Epithelial cell of proximal tubule (primary cell): ENCODE results near the gene GBP5. TPM values are rescaled to one million over a fixed set of nuclear protein-coding genes. Genes with fewer than 3 reads are reported as not detected.
A peak's percentile ranks its signal among the peaks of the same experiment; 100 is the strongest.

Source experiments
- DNase-seq: peaks from one replicate; pipeline ENCODE4 v3.0.0-alpha.2; 2011; ENCODE audit warnings: low read depth
- H3K4me3 ChIP-seq: 2 replicates; pipeline ENCODE4 v1.5.1; 2011; ENCODE audit warnings: low read depth, mild to moderate bottlenecking, low read length
- CTCF ChIP-seq: conservative IDR thresholded peaks from 2 replicates; pipeline ENCODE4 v1.5.1; 2012; ENCODE audit warnings: low read depth, mild to moderate bottlenecking, low read length
- total RNA-seq: library from RNA; depleted of rRNA; stranded (reverse); fragments of >200 nt; gene quantifications from 2 replicates; pipeline ENCODE4 v1.2.3, GENCODE V29; 2015

The GBP5 gene
- total RNA-seq, 1 donor from 2014 or later: not detected

DNA sequence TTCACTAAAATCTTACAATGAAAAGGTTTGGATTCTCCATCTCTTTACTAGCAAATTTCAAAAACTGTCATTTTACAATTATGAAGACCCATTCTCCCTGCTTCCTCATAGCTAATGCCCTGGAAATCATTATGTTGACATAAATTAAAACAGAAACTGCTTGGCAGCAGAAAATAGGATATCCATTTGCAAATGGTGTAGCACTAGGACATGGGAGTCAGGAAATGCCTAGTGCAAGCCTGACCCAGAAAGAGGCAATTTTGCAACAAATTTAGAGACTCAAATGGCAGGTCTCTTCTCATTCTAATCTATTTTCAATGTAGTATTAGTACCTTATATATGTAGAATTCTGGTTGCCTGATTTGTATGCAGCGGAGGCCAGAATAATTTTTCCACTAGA is 2.2 kb downstream of the GBP5 start:
- no peak for TF ChIP-seq CTCF
- H3K4me3 ChIP-seq: no peak overlapping the region
- no peak for DNase-seq

GRCh38 chr1:89269277-89269676 is 3.4 kb downstream of the GBP5 start:
- DNase-seq: no peak
- H3K4me3 ChIP-seq: no peak overlapping the region
- no peak for TF ChIP-seq CTCF

DNA sequence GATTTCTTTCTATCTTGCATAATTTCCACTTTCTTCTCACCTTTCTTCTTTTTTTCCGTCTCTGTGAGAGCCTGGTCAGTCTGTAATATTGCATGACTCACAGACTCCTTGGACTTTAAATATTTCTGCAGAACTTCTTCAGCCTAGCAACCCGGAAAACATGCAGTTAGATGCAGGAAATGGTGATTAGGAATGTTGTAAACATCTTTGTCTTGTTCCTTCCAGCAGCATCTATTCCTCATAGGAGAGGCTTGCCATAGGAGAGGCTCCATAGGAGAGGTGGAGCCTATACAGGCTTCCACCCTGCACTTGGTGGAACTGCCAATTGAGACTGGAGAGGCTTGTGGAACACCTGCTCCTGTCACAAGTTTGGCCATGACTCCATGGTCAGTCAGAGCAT is 10.0 kb downstream of the GBP5 start:
- peak; percentile 26 for DNase-seq
- H3K4me3 ChIP-seq: no peak overlapping the region
- TF ChIP-seq CTCF: no peak

DNA sequence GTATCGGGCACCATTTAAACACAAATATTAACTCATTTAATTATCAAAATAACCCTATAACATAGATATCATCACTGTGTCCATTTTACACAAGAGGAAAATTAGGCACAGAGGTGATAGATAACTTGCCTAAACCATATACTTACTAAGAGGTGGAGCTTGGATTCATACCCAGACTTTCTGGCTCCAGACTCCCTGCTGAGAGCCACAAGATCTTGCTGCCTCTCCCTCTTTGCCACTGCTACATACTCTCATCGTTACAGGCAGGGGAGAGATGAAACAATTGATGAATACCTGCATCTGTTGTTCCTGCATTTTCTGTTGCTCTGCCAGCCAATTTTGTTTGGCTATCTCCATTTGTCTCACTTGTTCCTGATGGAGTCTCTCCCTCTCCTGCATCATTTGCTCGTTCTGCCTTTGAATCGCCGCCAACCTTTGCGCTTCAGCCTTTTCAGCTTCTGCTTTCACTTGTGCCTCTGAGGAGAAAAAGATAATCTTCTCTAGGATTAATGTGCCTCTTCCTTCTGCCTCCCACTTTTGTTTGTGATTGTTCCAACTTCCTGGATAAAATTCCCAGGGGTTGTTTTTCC is 10.6 kb downstream of the GBP5 start:
- TF ChIP-seq CTCF: no peak
- no peak for DNase-seq
- no peak overlapping the region for H3K4me3 ChIP-seq

DNA sequence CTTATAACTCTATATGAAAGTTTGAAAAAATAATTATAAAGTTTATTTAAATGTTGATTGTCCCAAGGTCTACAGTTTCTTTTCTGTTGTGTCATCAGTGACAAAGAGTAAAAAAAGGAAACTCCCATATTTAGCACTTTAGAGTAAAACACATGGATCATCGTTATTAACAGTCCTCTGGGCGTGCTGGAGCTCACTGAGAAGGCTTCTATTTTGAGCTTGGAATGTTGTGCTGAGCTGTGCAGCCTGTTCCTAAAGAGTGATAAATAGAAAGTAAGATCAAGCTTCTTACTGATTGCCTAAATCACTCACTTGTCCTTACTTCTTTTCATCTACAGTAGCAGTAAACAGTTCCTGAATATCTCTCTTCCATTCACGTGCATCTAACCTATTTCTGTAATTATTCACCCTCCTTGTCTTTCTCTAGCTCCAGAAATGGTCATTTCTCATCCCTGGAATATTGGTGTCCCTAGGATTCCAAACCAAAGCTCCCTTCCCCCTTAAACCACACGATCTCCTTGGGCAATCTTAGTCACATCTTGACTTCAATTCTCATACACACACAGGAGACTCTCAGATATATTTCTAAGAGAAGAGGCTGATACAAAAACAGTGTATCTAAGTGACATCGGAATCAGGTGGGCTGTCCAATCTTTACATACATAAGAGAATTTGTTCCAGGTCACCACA is 11.9 kb downstream of the GBP5 start:
- no peak for TF ChIP-seq CTCF
- no peak overlapping the region for H3K4me3 ChIP-seq
- no peak for DNase-seq

DNA sequence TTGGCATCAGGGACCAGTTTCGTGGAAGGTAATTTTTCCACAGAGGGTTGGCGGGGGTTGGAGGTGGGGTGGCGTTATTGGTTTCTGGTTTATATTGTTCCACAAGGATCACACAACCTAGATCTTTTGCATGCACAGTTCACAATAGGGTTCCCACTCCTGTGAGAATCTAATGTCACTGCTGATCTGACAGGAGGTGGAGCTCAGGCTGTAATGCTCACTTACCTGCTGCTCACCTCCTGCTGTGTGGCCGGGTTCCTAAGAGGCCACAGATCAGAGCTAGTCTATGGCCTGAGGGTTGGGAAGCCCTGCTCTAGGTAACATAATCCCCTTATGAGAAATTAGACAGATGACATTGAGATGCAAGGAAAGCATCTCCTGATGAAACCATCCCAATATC is 12.6 kb downstream of the GBP5 start:
- no peak for TF ChIP-seq CTCF
- no peak for DNase-seq
- H3K4me3 ChIP-seq: no peak overlapping the region

DNA sequence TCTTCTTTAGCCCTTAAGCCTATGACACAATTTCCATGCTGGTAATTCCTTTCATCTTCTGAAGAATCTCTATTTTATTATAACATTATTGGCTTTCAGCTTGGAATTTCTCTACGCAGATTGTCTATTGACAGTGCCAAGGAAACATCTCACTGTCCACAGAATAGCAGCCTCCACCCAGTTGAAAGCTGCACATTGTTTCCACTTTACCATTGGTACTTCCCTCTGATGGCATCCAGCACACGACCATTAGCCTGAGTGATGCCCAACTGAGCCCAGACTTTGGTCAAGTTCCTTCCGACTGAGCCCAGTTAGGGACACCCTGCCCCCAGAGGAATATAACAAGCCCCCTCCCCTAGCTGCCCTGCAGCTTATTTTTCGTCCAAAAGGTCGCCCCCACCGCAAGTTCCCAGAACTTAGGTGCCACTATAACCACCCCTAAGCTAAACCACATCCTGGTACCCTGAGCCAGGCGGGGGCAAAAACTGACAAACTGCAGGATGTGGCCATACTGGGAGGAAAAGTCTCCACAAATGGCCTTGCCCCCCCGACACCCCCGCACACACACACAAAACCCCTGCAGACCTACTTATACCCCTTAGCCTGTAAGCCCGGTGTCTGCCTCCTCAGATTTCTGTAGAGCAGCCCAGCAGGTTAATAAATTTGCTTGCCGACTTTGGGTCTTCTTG is 13.2 kb downstream of the GBP5 start:
- H3K4me3 ChIP-seq: no peak overlapping the region
- no peak for DNase-seq
- TF ChIP-seq CTCF: no peak
